ENCODE data around the gene EID2B. TPM values are rescaled to one million over a fixed set of nuclear protein-coding genes. Genes with fewer than 3 reads are reported as not detected.

The EID2B gene
- total and polyA plus RNA-seq, 2 of the 13 experiments (the other 11 are each of a cell fraction or from before 2014, with no cell fraction given): 2.5 to 3.7 TPM

GRCh38 chr19:39502640-39503417 is 29.8 kb downstream of the EID2B start (continued):
- peak; percentile 88 for TF ChIP-seq ZNF574 (CRISPR knock-in tag; IDR thresholded peaks at IDR 0.05)
- peak; percentile 99 for TF ChIP-seq ZNF468 (CRISPR knock-in tag; IDR thresholded peaks at IDR 0.05)
- no peak for TF ChIP-seq RBM22 (optimal IDR thresholded peaks at IDR 0.05; ENCODE audit: low read length)
- TF ChIP-seq DR1 (CRISPR knock-in tag; IDR thresholded peaks at IDR 0.05): peak; percentile 82; the same call in 1 of the 2 replicates
- no peak for TF ChIP-seq ZNF207 (IDR thresholded peaks at IDR 0.05; ENCODE audit: borderline replicate concordance)
- TF ChIP-seq ZFAT (CRISPR knock-in tag; conservative IDR thresholded peaks at IDR 0.05): peak; percentile 91; the same call in 1 of the 2 replicates
- TF ChIP-seq NFYB (CRISPR knock-in tag; IDR thresholded peaks at IDR 0.05): peak; percentile 11; the same call in 1 of the 2 replicates
- TF ChIP-seq FOXO4 (CRISPR knock-in tag; conservative IDR thresholded peaks at IDR 0.05): peak; percentile 98; the same call in 1 of the 2 replicates
- no peak for TF ChIP-seq RBM39 (IDR thresholded peaks at IDR 0.05; ENCODE audit: low read depth, low read length, poor library complexity, severe bottlenecking)
- peak; percentile 87 for TF ChIP-seq ZNF800 (CRISPR knock-in tag; IDR thresholded peaks at IDR 0.05)
- peak; percentile 86 for TF ChIP-seq TEF (CRISPR knock-in tag; IDR thresholded peaks at IDR 0.05)
- TF ChIP-seq SMYD3 (CRISPR knock-in tag; IDR thresholded peaks at IDR 0.05): peak; percentile 98
- peak; percentile 97 for TF ChIP-seq DBP (CRISPR knock-in tag; IDR thresholded peaks at IDR 0.05; ENCODE audit: not compliant biosample characterization)
- peak; percentile 98; the same call in 1 of the 2 replicates for TF ChIP-seq ZNF773 (CRISPR knock-in tag; IDR thresholded peaks at IDR 0.05; ENCODE audit: borderline replicate concordance)
- no peak for TF ChIP-seq NBN (conservative IDR thresholded peaks at IDR 0.05)
- TF ChIP-seq AGO2 (optimal IDR thresholded peaks at IDR 0.05; ENCODE audit: low read depth, low read length): no peak
- TF ChIP-seq ZNF589 (CRISPR knock-in tag; conservative IDR thresholded peaks at IDR 0.05): peak; percentile 97
- TF ChIP-seq KMT2A (CRISPR knock-in tag; IDR thresholded peaks at IDR 0.05): 0 out of 2 replicates have a peak, but pooled peaks have one; percentile 50
- TF ChIP-seq ZNF263 (CRISPR knock-in tag; IDR thresholded peaks at IDR 0.05): peak; percentile 80; the same call in 1 of the 2 replicates

All from HepG2 (cell line).